GM12892 (cell line): ENCODE results near the gene CD58.

Experiments
- DNase-seq: peaks from one replicate; pipeline ENCODE4 v3.0.0; 2011; ENCODE audit not compliant: insufficient read length
- FAIRE-seq: peaks from 2 replicates; lab custom pipeline; 2011; peaks lifted over from hg19 to GRCh38; lab: Jason Lieb, UNC
- POLR2A ChIP-seq: IDR thresholded peaks from 2 replicates; pipeline ENCODE4 v1.6.1; 2011; ENCODE audit warnings: low read depth, low read length, control low read depth
- POLR2AphosphoS5 ChIP-seq: IDR thresholded peaks from 2 replicates; pipeline ENCODE4 v1.6.1; 2011; ENCODE audit warnings: low read depth, low read length, control low read depth
- TAF1 ChIP-seq: IDR thresholded peaks from 2 replicates; pipeline ENCODE4 v1.6.1; 2011; ENCODE audit warnings: low read depth, mild to moderate bottlenecking, control low read depth, low read length, borderline replicate concordance

The CD58 gene

DNA sequence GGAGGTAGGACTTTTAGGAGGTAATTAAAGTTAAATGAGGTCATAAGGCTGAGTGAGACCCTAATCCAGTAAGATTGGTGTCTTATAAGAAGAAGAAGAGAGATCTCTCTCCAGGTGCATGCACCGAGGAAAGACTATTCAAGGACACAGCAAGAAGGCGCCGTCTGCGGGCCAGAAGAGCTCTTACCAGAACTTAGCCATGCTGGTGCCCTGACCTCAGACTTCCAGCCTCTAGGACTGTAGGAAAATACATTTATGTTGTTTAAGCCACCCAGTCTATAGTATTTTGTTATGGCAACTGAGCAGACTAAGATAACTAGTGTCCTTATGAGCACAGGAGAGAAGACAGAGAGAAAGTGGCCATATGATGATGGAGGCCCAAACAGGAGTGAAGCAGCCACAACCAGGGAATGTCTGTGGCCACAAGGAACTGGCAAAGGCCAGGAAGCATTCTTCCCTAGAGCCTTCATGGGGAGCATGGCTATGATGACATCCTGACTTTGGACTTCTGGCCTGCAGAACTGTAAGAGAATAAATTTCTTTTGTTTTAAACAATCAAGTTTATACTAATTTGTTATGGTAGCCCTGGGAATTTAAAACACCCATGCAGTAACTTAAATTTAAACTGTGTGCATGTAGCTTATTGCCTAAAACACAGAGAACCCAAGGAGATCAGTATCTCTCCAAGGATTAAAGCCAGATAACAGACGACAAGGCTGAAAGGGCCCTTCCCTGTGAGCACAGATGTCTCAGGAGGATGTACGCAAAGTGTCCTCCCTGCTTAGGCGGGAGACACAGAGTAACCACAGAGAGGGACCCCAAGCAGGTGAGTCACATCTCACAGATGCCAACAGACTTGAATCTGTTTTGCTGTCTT is 9.9 kb upstream of the CD58 start:
- FAIRE-seq: no peak
- TF ChIP-seq POLR2A: no peak
- TF ChIP-seq TAF1: no peak
- no peak for TF ChIP-seq POLR2AphosphoS5
- no peak for DNase-seq

DNA sequence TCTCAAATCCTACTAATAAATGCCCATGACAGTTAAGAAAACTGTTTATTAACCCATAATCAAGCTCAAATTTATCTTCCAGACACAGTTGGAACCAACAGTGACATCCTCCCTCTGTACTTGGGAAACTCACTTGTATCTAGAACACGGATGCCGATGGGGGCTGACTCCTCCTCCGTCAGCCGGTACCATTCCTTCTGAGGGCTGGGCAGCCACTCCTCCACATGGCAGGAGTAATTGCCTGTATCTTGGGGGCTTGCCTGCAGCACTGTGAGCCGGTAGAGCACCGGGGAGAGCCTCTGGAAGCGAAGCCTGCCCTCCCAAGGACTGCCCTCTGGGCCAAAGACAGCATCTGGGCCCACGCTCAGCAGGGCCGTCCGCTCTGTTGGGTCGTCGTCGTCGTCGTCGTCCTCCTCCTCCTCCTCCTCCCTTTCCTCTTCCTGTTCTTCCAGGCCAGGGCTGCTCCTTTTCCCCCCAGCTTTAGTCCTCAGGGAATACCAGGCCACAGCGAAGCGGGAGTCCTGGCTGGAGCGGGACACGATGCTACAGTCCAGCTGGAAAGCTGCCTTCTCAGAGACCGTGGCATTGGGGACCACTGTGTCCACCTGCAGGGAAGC is 8.5 kb upstream of the CD58 start:
- TF ChIP-seq TAF1 (no peak), POLR2AphosphoS5 (no peak), POLR2A (no peak)
- FAIRE-seq (no peak), DNase-seq (no peak)

DNA sequence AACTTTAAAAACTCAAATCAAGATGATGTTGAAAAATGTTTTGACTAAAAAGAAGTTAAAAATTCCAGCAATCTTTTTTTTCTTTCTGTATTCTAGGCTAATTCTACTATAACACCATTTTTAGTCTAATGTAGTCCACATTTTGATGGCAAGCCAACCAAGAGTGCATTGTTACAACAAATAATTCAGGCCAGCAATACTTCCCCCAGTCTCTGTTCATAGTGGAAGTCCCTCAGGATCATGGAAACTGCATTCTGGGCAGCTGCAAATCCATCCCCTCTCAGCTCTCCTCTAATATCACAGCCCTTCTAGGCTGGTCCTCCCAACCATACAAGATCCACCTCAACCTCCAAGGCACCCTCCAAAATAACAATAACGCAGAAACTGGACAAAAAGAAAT is 7.8 kb upstream of the CD58 start:
- TF ChIP-seq TAF1 (no peak), POLR2A (no peak), POLR2AphosphoS5 (no peak)
- no peak for DNase-seq
- FAIRE-seq: no peak

DNA sequence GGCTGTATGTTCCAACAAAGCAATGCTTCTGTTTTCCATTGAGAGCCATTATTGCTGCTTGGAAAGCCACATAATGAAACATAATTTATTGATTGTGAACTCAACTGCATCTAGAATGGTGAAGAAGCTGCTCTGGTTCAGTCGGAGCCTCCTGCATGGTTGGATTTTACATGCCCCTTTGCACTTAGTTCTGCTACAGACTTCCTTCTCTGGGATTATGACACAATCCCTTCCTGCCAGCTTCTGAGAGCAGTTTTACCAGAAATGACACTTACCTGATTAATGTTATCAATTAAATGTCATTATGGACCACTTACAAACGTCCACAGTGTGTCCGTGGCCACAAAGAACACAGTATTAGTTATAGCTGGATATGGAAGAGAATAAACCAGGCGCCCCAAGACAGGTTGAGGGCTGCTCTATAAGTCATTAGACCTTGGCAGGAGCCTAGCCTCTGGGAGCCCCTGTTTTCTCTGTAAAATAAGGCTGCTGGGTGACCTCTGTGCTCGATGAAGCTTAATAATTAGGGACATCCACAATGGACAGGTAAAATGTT is 7.0 kb upstream of the CD58 start:
- TF ChIP-seq TAF1 (no peak), POLR2A (no peak), POLR2AphosphoS5 (no peak)
- no peak for FAIRE-seq
- no peak for DNase-seq

DNA sequence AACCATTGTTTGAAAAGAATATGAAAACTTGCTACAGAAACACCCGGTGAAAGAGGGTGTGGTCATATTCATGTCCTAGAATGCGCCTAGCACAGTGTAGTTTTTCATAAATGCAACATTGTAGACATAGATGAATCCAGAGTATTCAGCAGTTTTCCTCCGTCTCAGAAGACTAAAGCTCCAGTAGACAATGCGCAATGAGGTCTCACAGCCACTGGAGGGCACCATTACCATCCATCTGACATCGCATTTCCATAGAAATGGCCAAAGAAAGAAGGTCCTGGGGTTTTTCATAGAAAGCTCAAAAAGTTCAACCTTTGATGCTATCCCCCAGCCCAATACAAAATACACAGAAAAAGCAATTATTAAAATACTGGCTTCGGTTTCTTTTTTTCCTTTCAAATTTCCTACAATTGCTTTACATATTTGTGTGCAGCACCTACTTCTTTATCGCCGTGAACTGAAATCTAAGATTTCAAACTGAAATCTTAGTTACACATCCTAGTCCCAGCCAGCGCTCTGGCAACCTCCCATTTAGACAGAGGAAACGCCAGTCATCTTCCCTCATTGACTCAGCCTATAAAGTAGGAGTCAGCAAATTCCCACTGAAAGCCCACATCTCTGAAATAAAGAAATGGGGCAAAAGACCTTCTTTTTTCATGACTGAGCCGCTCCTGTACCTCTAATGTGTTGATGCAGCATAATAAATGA is 3.9 kb upstream of the CD58 start:
- DNase-seq (no peak), FAIRE-seq (peak; percentile 27)
- TF ChIP-seq POLR2AphosphoS5 (no peak), POLR2A (no peak)

DNA sequence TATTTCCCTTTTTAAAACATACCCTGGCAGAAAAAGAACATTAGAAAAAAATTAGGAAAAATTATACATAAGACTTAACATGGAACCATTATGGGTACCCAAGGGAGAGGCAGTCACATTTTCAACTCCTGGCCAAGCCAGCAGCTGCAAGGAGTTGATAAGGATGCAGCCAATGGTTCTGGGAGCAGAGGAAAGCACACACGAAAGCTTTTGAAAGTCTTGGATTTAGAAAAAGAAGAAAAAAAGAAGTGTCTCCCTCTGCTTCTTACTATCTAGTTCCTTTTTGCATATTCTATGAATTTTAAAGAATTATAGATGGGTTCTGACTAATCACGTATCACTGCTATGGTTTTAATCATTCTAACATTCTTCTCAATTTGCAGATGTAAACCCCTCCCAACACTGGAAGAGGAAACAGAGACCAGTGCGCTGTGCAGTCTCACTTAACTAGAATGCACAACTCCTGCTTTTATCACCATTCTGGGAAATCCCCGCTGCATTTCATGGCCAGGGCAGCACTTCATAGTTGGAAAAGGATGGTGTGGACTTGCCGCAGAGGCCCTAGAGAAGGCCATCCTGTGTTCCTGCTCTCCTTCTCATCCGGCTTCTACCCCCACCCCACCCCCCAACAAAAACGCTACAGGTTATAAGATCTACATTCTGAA is 2.7 kb upstream of the CD58 start:
- FAIRE-seq: no peak
- DNase-seq: no peak
- TF ChIP-seq POLR2A (no peak), TAF1 (no peak), POLR2AphosphoS5 (no peak)

DNA sequence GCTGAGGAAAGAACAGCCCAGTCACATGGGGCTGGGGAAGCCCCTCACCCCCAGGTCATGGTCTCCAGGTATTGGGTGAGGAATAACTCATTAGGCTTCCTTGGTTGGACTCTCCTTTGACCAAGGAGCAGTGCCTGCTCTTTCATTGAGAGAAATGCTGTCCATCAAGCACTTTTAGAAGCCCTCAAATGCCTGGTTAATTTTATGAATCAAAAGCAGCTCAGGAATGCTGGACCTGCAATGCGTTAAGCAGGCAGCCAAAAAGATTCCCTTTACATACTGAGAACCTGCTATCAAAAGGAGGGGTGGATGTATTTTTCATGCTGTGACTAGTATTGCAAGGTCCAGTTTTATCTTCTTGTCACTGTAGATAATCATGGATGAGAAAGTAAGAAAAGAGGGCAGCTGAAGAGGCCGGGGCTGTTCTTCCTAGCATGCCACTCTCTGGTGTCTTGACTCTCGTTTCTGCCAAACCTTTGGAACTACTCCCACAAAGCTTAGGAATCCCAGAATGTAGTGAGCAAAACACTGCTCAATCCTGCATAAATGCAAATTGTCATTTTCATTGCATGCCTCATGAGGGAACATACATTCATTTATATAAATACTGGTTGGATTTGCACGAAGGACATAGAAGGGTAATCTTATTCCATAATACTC is 2.1 kb upstream of the CD58 start:
- FAIRE-seq: no peak

DNA sequence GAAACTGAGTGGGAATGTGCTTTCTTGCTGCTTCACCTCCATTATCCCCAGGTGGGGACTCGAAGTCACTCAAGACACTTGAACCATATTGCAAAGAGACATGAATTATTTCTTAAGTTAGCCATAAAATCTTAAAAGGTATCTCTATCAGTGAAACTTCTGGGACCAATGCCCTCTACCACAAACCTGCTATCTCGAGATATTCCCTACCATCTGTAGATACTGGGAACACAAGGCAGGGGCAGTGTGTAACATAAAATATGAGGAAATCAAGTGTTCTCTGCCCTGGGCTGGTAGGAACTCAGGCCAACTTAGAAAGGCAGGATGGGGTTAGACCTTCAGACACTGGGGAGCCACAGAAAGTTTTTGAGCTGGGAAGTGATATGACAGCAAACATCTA is 1.3 kb upstream of the CD58 start:
- DNase-seq (no peak), FAIRE-seq (no peak)
- no peak for TF ChIP-seq POLR2A
- TF ChIP-seq TAF1: no peak

More for the DNA sequence above, 2.1 kb upstream of the CD58 start:
- TF ChIP-seq TAF1 (no peak), POLR2A (no peak)
- DNase-seq: no peak

DNA sequence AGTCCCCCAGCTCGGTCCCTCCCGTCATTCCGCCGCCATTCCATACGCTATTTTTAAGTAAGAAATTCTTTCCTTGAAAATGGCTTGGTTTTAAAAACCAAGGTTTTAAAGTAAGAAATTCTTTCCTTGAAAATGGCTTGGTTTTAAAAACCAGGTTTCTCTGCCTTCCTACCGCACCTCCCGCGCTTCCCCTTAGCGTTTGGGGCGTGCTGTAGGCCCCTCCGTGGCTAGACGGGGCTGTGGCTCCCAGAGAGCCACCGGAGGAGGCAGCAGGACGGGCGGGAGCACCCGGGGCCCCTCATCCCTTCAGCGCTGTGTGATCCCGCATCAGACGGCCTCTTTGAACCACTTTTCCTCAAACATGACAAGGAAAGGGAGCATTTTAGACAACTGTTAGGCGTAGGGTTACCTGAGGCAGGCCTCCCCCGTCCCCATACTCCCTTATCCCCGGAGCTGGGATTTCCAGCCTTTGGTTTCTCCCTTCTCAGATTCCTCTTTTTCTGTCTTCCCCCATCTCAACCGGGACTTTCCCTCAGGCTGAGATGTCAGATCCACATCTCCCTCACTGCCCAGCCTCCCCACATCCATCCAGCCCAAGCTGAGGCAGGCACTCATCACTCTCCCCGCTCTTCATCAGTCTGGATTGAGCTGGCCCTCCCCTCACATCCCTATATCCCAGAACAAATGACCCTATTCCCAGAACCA is 541 bp upstream of the CD58 start:
- TF ChIP-seq TAF1 (no peak), POLR2A (no peak), POLR2AphosphoS5 (peak; percentile 51; the same call in 1 of the 2 replicates)
- DNase-seq (no peak), FAIRE-seq (no peak)

DNA sequence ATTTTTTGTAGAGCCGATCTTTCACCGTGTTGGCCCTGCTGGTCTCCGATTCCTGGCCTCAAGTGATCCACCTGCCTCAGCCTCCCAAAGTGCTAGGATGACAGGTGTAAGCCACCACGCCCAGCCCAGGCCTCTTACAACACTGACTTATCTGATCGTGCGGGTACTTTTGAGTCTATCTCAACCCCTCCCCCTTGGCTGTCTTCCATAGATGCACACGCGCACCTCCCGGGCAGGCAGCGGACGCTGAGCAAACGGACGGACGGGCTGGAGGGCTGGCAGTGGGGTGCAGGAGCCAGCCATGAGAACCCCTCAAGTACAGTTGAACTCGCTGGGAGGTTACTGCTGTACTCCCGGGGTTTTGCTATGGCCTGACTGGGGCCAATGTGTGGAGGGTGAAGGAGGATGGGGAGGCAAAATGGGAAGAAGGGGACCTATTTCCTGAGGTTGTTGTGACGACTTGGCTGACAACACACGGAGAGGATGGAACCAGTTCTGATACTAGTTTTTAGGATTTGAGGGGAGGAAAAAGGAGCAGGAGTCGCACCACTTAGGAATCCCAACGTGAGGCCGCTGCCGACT is 959 bp downstream of the CD58 start:
- FAIRE-seq (no peak), DNase-seq (no peak)
- 0 out of 2 replicates have a peak, but pooled peaks have one; percentile 40 for TF ChIP-seq TAF1
- TF ChIP-seq POLR2A: peak; percentile 55; the same call in 1 of the 2 replicates
- TF ChIP-seq POLR2AphosphoS5: peak; percentile 62

DNA sequence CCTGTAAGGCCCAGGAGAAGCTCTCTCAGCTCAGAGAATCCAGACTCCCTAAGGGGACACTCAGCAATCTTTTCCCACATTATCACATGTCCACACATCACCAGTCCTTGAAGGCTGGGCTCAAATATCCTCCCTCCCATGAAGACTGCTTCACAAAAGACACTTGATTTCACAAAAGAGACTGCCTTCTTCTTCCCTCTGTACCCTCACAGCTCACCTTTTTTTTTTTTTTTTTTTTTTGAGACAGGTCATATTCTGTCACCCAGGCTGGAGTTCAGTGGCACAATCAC is 1.5 kb downstream of the CD58 start:
- FAIRE-seq (no peak), DNase-seq (no peak)
- TF ChIP-seq POLR2A (no peak), TAF1 (no peak), POLR2AphosphoS5 (no peak)
